Ascending aorta (tissue), 2 donors: ENCODE results near the gene CAB39L. TPM values are rescaled to one million over a fixed set of nuclear protein-coding genes. Genes with fewer than 3 reads are reported as not detected.

Experiments used
- DNase-seq, 2 donors: peaks; one replicate each; pipeline ENCODE4 v3.0.0-alpha.2; 2019; ENCODE audit warnings: low spot score in 2 of 2
- H3K27ac ChIP-seq, 2 donors: fragments of 200-600 bp; sonication (generic); one replicate each; pipeline ENCODE4 v1.5.1; 2016 to 2017; ENCODE audit warnings: mild to moderate bottlenecking in 1 of 2
- H3K27me3 ChIP-seq: fragments of 200-600 bp; sonication (generic); one replicate; pipeline ENCODE4 v1.5.1; 2017
- H3K36me3 ChIP-seq, 2 donors: fragments of 200-600 bp; sonication (generic); one replicate each; pipeline ENCODE4 v1.5.1; 2016
- H3K4me1 ChIP-seq, 2 donors: fragments of 200-600 bp; sonication (generic); one replicate each; pipeline ENCODE4 v1.5.1; 2016 to 2017; ENCODE audit warnings: mild to moderate bottlenecking in 1 of 2
- H3K4me3 ChIP-seq, 2 donors: fragments of 200-600 bp; sonication (generic); one replicate each; pipeline ENCODE4 v1.5.1; 2016 to 2017; ENCODE audit warnings: mild to moderate bottlenecking in 1 of 2
- H3K9me3 ChIP-seq, 2 donors: fragments of 200-600 bp; sonication (generic); one replicate each; pipeline ENCODE4 v1.5.1; 2016
- CTCF ChIP-seq, 3 experiments: fragments of 200-600 bp in 2 of 3; fragments of 450-650 bp in 1 of 3; sonication (generic) in 2 of 3; IDR thresholded peaks; one replicate each; pipeline ENCODE4 v1.5.1; 2016 to 2019; ENCODE audit warnings: antibody characterized with exemption in 3 of 3, mild to moderate bottlenecking in 1 of 3, moderate library complexity in 1 of 3
- intact Hi-C: fragments of 100-400 bp; cut with DNase I; formaldehyde crosslinking; loops from one replicate; pipeline ENCODE4 v1.15.1; 2023
- total RNA-seq: library from RNA; depleted of rRNA; stranded (reverse); fragments of >200 nt; gene quantifications from one replicate; pipeline ENCODE4 v1.1.0, GENCODE V29; 2016

Gene CAB39L
- total RNA-seq, 1 donor from 2014 or later = 30.1 TPM

GRCh38 chr13:49456156-49456555 is 12.3 kb upstream of the CAB39L start:
- Histone ChIP-seq H3K36me3 (peaks cover 4% of the 10 kb centered on the region in 2 donors), H3K27ac (no peak overlapping the region), H3K4me1 (peaks cover 0 to 4% of the 10 kb centered on the region in 2 donors), H3K27me3 (no peaks in the 10 kb centered on the region), H3K9me3 (no peaks in the 10 kb centered on the region), H3K4me3 (no peak overlapping the region)
- intact Hi-C loops = no loop called here
- TF ChIP-seq CTCF (IDR thresholded peaks at IDR 0.05) = no peak
- DNase-seq = no peak

- H3K27me3 ChIP-seq = no peaks in the 10 kb centered on the region
- intact Hi-C loops = no loop called here
- TF ChIP-seq CTCF (IDR thresholded peaks at IDR 0.05) = no peak
- H3K4me1 ChIP-seq = peaks cover 0 to 4% of the 10 kb centered on the region in 2 donors
- DNase-seq = no peak
- no peak overlapping the region for H3K27ac ChIP-seq
- H3K36me3 ChIP-seq = no peaks in the 10 kb centered on the region
- no peaks in the 10 kb centered on the region for H3K9me3 ChIP-seq
- H3K4me3 ChIP-seq = no peak overlapping the region
Measured at GRCh38 chr13:49455007-49455398, 11.1 kb upstream of the CAB39L start.

GRCh38 chr13:49454388-49455006 is 10.6 kb upstream of the CAB39L start:
- Histone ChIP-seq H3K36me3 (no peaks in the 10 kb centered on the region), H3K27me3 (no peaks in the 10 kb centered on the region), H3K4me1 (peaks cover 0 to 4% of the 10 kb centered on the region in 2 donors), H3K4me3 (no peak overlapping the region), H3K27ac (no peak overlapping the region), H3K9me3 (no peaks in the 10 kb centered on the region)
- DNase-seq = no peak
- intact Hi-C loops = no loop called here
- no peak for TF ChIP-seq CTCF (IDR thresholded peaks at IDR 0.05)

GRCh38 chr13:49453465-49453864 is 9.6 kb upstream of the CAB39L start:
- Histone ChIP-seq H3K9me3 (no peaks in the 10 kb centered on the region), H3K4me1 (peaks cover 0 to 4% of the 10 kb centered on the region in 2 donors), H3K4me3 (no peak overlapping the region), H3K36me3 (no peaks in the 10 kb centered on the region), H3K27ac (no peak overlapping the region), H3K27me3 (no peaks in the 10 kb centered on the region)
- intact Hi-C loops = no loop called here
- TF ChIP-seq CTCF (IDR thresholded peaks at IDR 0.05) = no peak
- no peak for DNase-seq

- Histone ChIP-seq H3K27me3 (no peaks in the 10 kb centered on the region), H3K36me3 (no peaks in the 10 kb centered on the region), H3K9me3 (no peaks in the 10 kb centered on the region), H3K4me1 (peaks cover 0 to 6% of the 10 kb centered on the region in 2 donors), H3K4me3 (no peak overlapping the region), H3K27ac (no peak overlapping the region)
- intact Hi-C loops = no loop called here
- no peak for DNase-seq
- no peak for TF ChIP-seq CTCF (IDR thresholded peaks at IDR 0.05)
Measured at GRCh38 chr13:49452725-49453457, 9.0 kb upstream of the CAB39L start.
